MM.1S (cell line): ENCODE measurements around the gene STON2.

Experiments
- EZH2 ChIP-seq: fragments of 300-600 bp; sonication (generic); optimal IDR thresholded peaks from 2 replicates; pipeline ENCODE3; 2017; ENCODE audit warnings: low read depth, mild to moderate bottlenecking, antibody characterized with exemption, low read length, mixed read lengths
- TF ChIP-seq, protein P1 (sequence below): fragments of 300-600 bp; sonication (generic); IDR thresholded peaks from 2 replicates; pipeline ENCODE4 v1.5.1; 2016; ENCODE audit warnings: antibody characterized with exemption, low read length, mixed read lengths

DNA sequence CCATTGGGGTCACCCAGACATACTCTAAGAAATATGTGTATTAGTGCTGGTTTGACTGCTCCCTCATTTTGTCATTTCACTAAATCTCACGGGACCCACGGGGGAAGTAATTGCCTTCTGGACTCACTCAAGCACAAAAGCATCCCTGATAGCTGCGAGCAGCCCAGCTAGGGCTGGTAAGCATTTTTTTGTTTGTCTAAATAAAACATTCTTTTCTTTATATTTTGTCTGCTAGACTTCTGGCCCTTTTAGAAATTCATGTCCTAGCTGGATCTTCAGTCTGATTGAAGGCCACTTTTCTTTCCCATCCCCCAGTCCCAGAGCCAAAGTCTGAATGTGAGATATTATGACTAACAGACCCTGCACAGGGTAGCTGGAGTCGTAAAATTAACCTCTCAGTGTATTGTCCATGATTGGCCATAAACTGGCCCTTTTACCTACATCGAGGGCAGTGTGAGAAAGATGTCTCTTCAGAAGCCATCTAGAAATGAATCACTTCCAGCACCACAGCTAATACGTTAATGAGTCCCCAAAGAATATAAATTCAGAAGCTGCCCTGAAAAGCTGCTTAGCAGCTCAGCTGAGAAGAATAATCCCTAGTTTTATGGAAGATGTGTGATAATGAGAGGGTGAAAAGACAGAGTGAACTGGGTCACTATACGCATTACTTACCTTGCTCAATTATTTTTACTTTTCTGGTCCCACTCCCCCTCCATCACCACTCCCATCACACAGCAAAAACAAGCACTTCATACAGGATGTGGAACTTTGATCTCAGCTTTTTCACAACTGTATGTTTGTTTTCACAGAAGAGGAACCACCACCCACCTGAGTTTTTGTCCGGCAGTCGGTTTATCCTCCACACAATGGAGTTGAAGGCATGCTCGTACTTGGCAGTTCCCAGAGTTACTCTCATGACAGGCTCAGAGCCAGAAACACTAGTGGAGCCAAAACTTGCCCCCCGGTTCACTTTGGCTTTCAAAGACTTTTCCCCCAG lies 123.8 kb downstream of the STON2 start:
- TF ChIP-seq, protein P1, sequence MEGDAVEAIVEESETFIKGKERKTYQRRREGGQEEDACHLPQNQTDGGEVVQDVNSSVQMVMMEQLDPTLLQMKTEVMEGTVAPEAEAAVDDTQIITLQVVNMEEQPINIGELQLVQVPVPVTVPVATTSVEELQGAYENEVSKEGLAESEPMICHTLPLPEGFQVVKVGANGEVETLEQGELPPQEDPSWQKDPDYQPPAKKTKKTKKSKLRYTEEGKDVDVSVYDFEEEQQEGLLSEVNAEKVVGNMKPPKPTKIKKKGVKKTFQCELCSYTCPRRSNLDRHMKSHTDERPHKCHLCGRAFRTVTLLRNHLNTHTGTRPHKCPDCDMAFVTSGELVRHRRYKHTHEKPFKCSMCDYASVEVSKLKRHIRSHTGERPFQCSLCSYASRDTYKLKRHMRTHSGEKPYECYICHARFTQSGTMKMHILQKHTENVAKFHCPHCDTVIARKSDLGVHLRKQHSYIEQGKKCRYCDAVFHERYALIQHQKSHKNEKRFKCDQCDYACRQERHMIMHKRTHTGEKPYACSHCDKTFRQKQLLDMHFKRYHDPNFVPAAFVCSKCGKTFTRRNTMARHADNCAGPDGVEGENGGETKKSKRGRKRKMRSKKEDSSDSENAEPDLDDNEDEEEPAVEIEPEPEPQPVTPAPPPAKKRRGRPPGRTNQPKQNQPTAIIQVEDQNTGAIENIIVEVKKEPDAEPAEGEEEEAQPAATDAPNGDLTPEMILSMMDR, result no peak
- TF ChIP-seq EZH2, result no peak
